Hematopoietic multipotent progenitor cell treated with erythropoietin and hydrocortisone succinate and interleukin-3 and kit ligand, for 15 days (in vitro differentiated cells): ENCODE results near the gene DDN.

Experiments used
- DNase-seq: peaks from one replicate; pipeline ENCODE4 v3.0.0-alpha.2; 2015; ENCODE audit warnings: low spot score

The DDN gene

GRCh38 chr12:48999371-49000131, at the start of gene DDN:
DDN (minus strand) TSS chr12:48999375; CDS start chr12:48999287, 88 bp downstream.
- no peak for DNase-seq

DNA sequence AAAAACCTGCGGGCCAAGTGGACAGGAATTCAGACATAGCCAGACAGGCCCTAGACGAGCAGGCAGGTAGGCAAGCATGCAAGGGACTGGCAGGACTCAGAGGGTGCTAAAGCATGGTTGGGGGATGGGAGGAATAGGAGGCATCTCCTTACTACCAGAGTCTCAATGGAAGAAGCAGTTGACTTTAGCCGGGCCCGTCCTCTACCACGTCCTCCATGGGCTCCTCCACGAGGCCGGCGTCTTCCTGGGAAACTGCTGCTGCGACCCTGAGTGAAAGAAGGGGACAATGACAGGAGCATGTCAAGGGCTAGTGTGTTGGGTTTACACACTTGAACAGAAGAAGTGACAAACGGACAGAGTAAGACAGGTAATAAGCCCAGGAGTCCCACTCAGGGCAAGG, 49.8 kb upstream of the DDN start:
- no peak for DNase-seq

DNA sequence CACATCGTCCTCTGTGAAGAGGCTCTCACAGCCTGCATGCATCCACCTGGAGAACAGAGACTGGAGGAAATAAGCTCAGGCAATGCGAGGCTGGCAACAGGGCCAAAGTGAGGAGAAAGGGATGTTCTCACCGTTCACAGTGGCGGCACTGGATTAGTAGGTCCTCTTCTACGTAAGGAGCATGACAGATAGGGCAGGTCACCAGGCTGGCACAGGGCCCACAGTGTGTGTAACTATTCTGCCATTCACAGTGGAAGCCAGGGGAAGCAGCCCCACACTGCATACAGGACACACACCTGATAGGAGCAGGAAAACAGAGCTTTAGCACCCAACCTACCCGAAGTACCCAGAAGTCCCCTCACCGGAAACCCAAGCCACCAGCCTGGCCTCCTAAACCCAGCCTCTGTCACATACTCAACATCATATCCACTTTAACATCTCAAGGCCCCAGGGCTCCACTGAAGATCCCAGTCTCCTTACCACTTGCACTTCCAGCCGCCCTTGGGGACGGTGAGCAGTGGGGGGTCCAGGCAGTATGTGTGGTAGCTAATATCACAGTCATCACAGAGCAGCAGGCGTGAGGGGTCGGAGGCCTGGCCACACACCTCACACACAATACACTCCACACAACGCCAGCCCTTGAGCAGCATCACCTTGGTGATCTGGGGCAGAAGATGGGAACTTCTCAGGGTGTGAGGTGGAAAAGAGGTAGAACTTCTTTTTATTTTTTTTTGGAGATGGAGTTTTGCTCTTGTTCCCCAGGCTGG, 47.1 kb upstream of the DDN start:
- DNase-seq, result no peak

DNA sequence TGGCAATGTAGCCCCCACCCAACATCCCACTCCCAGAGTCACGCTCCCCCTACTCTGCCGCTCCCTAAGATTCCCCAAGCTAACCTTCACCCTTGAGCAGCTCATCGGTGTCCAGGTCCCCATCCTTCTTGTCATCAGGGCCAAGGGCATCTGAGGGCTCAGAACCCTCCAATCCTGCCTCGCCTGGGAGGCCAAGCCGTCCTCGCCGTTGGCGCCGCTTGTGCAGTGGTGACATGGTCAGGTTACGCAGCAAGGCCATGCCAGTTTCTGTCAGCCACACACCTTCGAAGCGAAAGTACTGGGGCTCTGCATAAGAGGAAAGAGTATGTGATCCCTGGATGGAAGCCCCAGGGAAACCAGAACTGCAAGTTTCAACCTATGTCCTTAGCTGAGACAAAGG, 45.5 kb upstream of the DDN start:
- DNase-seq, result no peak

- DNase-seq, result peak; percentile 76
These were observed 44.7 kb upstream of the DDN start for GRCh38 chr12:49043856-49044258.

DNA sequence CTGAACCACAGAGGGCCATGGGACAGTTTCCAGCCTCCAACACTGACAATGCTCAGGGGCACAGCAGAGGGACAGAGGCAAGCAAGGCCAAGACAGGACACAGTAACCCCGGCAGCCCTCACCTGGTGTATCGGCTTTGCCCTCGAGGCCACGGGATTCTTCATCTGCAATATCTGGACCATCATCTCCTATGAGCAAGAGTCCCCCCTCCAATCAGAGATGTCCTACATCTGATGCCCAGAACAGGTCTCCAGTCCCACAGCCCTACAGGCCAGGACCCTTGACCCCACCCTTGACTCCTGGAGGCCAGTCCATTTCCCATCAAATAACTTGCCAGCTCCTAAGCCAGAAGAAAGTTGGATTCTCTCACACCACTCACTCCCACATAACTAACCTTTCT, 44.1 kb upstream of the DDN start:
- DNase-seq, result no peak

DNA sequence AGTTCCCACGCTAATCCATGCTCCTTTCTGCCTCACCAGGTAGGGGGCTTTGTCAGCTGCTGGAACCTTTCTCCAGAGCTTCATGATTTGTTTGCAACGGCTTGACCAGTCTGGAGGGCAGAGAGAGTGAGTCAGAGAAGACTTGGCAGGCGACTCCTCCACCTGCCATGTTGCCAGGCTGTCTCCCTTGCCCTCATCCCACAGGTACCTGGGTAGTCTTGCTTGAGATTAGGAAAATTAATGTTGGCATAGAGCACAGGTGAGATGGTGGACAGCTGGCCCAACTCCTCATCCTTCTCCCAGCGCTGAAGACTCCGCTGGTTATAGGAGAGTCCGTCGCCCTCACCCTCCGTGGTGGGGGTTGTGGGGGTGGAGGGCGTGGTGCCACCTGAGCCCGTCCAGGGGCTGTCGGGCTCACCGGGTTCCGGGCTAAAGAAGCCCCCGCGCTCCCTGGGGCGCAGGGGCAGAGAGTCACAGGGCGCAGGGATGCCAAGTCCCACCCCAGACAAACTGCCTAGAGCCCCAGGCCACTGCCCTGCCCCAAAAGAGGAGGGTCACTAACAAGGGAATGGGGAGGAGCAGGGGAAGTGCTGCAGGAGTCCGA, 42.8 kb upstream of the DDN start:
- no peak for DNase-seq

DNA sequence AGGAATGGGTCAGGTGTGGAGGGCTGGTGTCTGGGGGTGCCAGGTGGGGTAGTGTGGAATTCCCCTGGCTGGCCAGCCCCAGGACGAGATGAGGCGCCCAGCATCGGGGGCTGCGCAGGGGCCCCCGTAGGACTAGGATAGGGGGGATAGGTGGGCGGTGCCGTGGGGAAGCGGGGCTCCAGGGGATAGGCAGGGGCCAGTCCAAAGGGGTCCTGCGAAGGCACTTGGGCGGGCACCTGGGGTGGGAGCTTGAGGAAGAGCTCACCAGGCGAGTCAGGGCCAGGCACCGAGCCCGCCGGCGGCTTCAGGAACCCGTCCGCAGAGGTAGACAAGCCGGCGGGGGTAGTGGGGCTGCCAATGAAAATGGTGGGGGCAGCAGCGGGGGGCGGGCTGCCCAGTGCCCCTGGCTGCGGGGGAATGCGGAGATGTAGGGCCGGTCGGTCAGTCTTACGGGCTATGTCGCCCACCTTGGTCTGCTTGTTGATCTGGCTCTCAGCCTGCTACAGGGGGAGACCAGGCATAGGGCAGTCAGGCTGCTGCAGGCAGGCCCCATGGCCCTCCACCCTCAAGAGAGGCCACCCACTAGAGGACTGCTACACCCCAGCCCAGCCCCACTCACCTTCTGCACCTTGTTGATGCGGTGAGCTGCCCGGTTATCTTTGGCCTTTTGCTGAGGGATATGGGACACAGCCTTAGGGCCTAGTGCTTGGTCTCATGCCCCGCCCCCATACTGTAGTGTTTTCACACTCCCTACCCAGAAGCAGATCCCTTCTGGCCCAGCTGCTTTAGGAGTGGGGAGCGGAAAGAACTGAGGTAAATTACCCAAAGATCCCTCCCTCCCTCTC, 42.1 kb upstream of the DDN start:
- no peak for DNase-seq

GRCh38 chr12:49040364-49040855, 41.2 kb upstream of the DDN start:
- no peak for DNase-seq

DNA sequence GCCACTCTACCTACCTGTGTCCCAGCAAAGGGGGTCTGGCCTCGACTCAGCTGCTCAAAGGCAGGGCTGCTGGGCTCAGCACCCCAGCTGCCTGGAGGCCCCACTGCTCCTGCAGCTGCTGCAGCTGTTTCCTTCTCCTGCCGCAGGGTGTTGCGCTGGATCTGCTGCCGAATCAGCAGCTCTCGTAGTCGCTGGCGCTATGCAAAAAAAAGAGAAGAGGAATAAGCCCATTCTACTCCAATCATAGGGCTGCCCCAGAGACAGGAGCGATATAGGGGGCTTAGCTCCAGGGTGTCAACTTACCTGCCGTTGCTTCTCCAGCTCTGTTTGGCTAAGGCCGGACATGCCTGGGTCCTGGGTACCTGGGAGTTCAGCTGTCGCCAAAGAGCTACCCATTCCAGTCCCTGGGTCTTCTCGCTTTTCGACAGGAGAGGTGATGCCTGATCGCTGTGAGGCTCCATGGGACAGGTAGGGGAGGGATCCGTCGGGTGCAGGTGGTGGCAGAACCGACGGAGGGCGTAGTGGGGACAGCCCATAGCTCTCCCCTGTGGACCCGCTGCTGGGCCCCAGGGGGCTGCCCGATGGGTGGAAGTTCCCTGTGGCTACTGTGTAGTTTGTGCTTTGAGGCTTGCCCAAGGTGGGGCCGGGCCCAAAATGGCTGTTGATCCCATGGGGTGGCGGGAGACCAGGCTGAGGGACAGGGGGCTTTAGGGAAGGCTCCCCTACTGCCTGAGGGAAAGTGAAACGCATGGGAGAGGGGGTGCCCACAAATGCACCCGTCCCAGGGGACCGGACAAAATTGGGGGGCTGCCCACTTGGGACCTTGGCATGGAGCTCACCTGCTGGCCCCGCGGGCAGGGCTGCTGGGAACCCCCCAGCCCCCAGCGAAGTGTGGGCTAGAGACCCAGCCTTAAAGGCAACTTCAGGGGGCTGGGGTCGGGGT, 40.5 kb upstream of the DDN start:
- DNase-seq, result no peak

GRCh38 chr12:49038291-49038955, 39.2 kb upstream of the DDN start:
- DNase-seq, result no peak

DNA sequence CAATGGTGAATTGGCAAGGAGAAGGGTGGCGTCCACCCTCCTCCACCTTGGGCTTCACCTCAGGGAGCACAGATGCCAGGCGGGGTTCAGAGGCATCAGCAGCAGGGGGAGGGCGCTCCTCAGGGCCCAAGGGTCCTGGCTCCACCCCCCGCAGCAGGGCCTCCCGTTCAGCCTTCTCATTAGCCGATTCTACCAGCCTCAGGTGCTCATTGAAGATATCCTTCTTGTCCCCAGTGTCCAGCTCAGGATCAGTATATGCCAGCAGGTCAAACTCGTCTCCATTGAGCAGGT, 38.7 kb upstream of the DDN start:
- DNase-seq, result no peak

DNA sequence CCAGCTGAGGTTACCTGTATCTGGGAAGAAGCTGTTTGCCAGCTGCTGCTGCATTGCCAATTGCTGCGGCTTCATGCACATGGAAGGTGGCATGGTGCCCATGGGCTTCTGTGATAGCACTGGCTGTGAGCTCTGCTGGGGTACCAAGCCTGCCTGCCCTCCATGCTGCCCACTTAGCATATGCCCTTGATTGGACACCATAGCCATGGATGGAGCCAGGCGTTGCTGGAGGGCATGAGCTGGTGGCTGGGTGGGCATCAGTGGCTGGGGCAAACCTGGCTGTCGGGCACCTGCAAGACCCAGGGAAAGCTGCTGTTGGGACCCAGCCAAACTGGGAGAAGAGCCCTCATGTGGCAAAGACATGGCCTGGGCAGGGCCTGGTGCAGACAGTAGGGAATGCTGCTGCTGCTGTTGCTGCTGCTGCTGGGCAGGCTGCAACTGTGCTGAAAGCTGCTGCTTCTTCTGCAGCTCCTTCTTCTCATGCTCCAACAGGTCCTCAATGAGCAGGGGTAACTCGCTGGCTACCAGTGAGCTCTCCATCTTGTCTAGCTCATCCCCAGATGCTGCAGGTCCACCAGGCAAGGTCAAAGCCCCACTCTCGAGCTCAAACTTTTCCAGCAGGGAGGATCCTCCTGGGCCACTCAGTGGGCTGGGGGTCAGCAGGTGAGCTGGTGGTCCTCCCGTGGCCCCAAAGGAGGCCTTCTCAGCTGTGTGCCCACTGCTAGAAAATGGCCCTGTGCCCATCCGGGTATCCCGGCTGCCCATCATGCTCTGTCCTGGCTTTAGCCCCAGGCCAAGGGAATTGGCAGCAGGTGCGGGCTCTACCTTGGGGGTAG, 38.2 kb upstream of the DDN start:
- DNase-seq, result no peak

GRCh38 chr12:49036029-49036428, 36.9 kb upstream of the DDN start:
- no peak for DNase-seq

GRCh38 chr12:49034286-49034622, 35.1 kb upstream of the DDN start:
- no peak for DNase-seq

- DNase-seq, result no peak
These were observed 34.6 kb upstream of the DDN start for GRCh38 chr12:49033611-49034285.

DNA sequence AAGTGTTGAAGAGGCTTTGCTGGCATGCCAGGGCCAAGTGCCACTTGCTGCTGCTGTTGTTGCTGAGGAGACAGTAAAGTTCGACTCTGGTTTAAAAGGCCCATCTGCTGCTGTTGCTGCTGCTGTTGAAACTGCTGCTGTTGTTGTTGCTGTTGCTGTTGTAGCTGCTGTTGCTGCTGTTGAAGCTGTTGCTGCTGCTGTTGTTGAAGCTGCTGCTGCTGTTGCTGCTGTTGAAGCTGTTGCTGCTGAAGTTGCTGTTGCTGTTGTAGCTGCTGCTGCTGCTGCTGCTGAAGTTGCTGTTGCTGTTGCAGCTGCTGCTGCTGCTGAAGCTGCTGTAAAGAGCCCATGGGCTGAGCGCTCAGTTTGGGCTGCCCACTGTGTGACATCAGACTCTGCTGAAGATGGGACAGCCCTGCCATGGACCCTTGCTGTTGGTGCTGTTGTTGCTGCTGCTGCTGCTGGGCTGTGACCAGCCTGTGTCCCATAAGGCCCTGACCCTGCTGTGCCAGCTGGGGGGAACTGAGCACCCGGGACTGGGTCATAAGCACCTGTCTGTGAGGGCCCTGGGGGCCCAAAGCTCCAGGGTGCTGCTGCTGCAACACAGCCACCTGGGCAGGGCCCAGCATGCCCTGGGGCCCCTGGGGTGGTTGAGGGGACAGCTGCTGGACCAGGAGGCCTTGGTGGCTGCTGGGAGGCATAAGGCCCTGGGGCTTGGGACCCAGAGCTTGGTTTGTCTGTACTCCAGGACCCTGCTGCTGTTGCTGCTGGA, 33.7 kb upstream of the DDN start:
- DNase-seq, result no peak

DNA sequence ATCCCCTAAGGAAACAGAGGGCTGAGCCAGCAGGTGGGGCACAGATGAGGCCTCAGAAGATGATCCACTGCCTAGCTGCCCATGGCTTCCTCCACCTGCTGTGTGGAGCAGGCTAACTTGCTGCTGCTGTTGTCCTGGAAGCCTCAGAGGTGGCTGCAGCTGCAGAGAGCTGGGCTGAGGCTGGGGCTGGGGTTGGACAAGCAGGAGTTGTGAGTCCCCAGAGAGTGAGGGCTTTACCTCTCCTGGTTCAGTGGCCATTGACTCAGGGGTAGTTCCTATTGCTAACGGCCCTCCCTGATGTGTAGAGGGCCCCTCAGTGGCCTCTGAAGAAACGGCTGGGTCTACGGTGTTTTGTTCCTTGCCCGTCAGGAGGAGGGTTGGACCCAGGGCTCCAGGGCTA, 33.1 kb upstream of the DDN start:
- DNase-seq, result no peak
